ENCODE results near the gene RANBP3. TPM values are rescaled to one million over a fixed set of nuclear protein-coding genes. Genes with fewer than 3 reads are reported as not detected.

The RANBP3 gene
- total and polyA plus RNA-seq, 2 experiments from 2014 or later, result 40.2 to 98.3 TPM

GRCh38 chr19:5941673-5942072 is 36.3 kb downstream of the RANBP3 start:
- no peak for TF ChIP-seq POLR2AphosphoS5 (IDR thresholded peaks at IDR 0.05; ENCODE audit: low read depth)
- TF ChIP-seq NANOG (IDR thresholded peaks at IDR 0.05; ENCODE audit: borderline replicate concordance), result no peak
- no peak for TF ChIP-seq EZH2phosphoT487 (IDR thresholded peaks at IDR 0.05; ENCODE audit: unreplicated experiment)
- no peak for TF ChIP-seq CREB1 (CRISPR knock-in tag; IDR thresholded peaks at IDR 0.05; ENCODE audit: low read depth)
- no peak for TF ChIP-seq ZNF331 (CRISPR knock-in tag; IDR thresholded peaks at IDR 0.05; ENCODE audit: low read depth)
- no peak for TF ChIP-seq STAT1 (IDR thresholded peaks at IDR 0.05; ENCODE audit: unreplicated experiment)
- no peak for TF ChIP-seq ZNF114 (CRISPR knock-in tag; IDR thresholded peaks at IDR 0.05)
- no peak overlapping the region for H3K4me3 ChIP-seq
- Mint-ChIP-seq H3K27ac (peak overlapping the region; percentile 79), H3K27me3 (ENCODE audit: insufficient read depth, low read depth, poor library complexity) (peaks cover 18% of the 10 kb centered on the region), H3K4me3 (no peak overlapping the region), H3K4me1 (peaks cover 30% of the 10 kb centered on the region), H3K36me3 (ENCODE audit: low read depth) (peaks cover 35% of the 10 kb centered on the region), H3K9me3 (no peaks in the 10 kb centered on the region)
- no peaks in the 10 kb centered on the region for H3K27me3 ChIP-seq (ENCODE audit: insufficient read depth)
- no peaks in the 10 kb centered on the region for H3K9me2 ChIP-seq (ENCODE audit: insufficient read depth)
- no peaks in the 10 kb centered on the region for H3K4me1 ChIP-seq (ENCODE audit: insufficient read depth)
- DNase-seq (ENCODE audit: low spot score) (no peak), ATAC-seq (no peak)
- peaks cover 84% of the 10 kb centered on the region for H3K79me2 ChIP-seq (replicated peaks; ENCODE audit: insufficient read depth)
- H3F3A ChIP-seq (replicated peaks; ENCODE audit: low read depth), result no peaks in the 10 kb centered on the region
- no peak overlapping the region for H2AFZ ChIP-seq
- no peak overlapping the region for H3K27ac ChIP-seq (ENCODE audit: low read depth)
- H4K20me1 ChIP-seq (replicated peaks; ENCODE audit: insufficient read depth), result peaks cover 30% of the 10 kb centered on the region
- H3K4me2 ChIP-seq, result no peak overlapping the region
- H3K36me3 ChIP-seq (ENCODE audit: insufficient read depth), result peaks cover 8% of the 10 kb centered on the region; the same call in 1 of the 2 replicates

GRCh38 chr19:5940260-5941208 is 37.4 kb downstream of the RANBP3 start:
- Mint-ChIP-seq H3K9me3 (no peaks in the 10 kb centered on the region), H3K27ac (no peak overlapping the region), H3K27me3 (ENCODE audit: insufficient read depth, low read depth, poor library complexity) (peaks cover 19% of the 10 kb centered on the region), H3K36me3 (ENCODE audit: low read depth) (peaks cover 38% of the 10 kb centered on the region), H3K4me3 (no peak overlapping the region), H3K4me1 (peaks cover 29% of the 10 kb centered on the region)
- Histone ChIP-seq H3K4me3 (no peak overlapping the region), H3K79me2 (replicated peaks; ENCODE audit: insufficient read depth) (peaks cover 75% of the 10 kb centered on the region), H3F3A (replicated peaks; ENCODE audit: low read depth) (no peaks in the 10 kb centered on the region), H3K27ac (ENCODE audit: low read depth) (no peak overlapping the region), H2AFZ (no peak overlapping the region), H3K36me3 (ENCODE audit: insufficient read depth) (peaks cover 8% of the 10 kb centered on the region; the same call in 1 of the 2 replicates), H3K4me2 (no peak overlapping the region), H4K20me1 (replicated peaks; ENCODE audit: insufficient read depth) (peaks cover 25% of the 10 kb centered on the region), H3K27me3 (ENCODE audit: insufficient read depth) (no peaks in the 10 kb centered on the region), H3K4me1 (ENCODE audit: insufficient read depth) (no peaks in the 10 kb centered on the region), H3K9me2 (ENCODE audit: insufficient read depth) (no peaks in the 10 kb centered on the region)
- ATAC-seq, result no peak
- no peak for DNase-seq (ENCODE audit: low spot score)
- TF ChIP-seq EZH2phosphoT487 (IDR thresholded peaks at IDR 0.05; ENCODE audit: unreplicated experiment), result no peak
- no peak for TF ChIP-seq CTCF (conservative IDR thresholded peaks at IDR 0.05; ENCODE audit: low read depth in 2 of 2)
- TF ChIP-seq ZNF331 (CRISPR knock-in tag; IDR thresholded peaks at IDR 0.05; ENCODE audit: low read depth), result no peak
- no peak for TF ChIP-seq EZH2 (IDR thresholded peaks at IDR 0.05; ENCODE audit: low read depth, unreplicated experiment)
- TF ChIP-seq POLR2AphosphoS5 (IDR thresholded peaks at IDR 0.05; ENCODE audit: low read depth), result no peak
- TF ChIP-seq NANOG (IDR thresholded peaks at IDR 0.05; ENCODE audit: borderline replicate concordance), result no peak
- no peak for TF ChIP-seq STAT1 (IDR thresholded peaks at IDR 0.05; ENCODE audit: unreplicated experiment)
- no peak for TF ChIP-seq REST (IDR thresholded peaks at IDR 0.05; ENCODE audit: unreplicated experiment)
- no peak for TF ChIP-seq CREB1 (CRISPR knock-in tag; IDR thresholded peaks at IDR 0.05; ENCODE audit: low read depth)
